Keratinocyte (primary cell): ENCODE results near the gene KLK1. TPM values are rescaled to one million over a fixed set of nuclear protein-coding genes. Genes with fewer than 3 reads are reported as not detected.
A peak's percentile ranks its signal among the peaks of the same experiment; 100 is the strongest.

Experiments used
- DNase-seq: peaks from one replicate; pipeline ENCODE4 v3.0.0-alpha.2; 2011; ENCODE audit warnings: low read depth, missing footprints, low spot score
- FAIRE-seq: peaks from 2 replicates; lab custom pipeline; 2011; peaks lifted over from hg19 to GRCh38; lab: Jason Lieb, UNC
- H2AFZ ChIP-seq: 2 replicates; pipeline ENCODE4 v1.6.0; 2012; ENCODE audit warnings: low read length, control low read depth, inconsistent platforms; ENCODE audit not compliant: control insufficient read depth
- H3K27ac ChIP-seq: 2 replicates; pipeline ENCODE4 v1.5.1; 2011; ENCODE audit warnings: low read length; ENCODE audit not compliant: control insufficient read depth, insufficient read depth
- H3K27me3 ChIP-seq: 3 replicates; pipeline ENCODE4 v1.6.0; 2011; ENCODE audit warnings: low read length; ENCODE audit not compliant: control insufficient read depth, insufficient read depth; ENCODE audit errors: extremely low read depth
- H3K36me3 ChIP-seq, 2 experiments: 2 replicates in 1 of 2; 3 replicates in 1 of 2; pipeline ENCODE4 v1.5.1; 2011; ENCODE audit warnings: low read length in 2 of 2, mild to moderate bottlenecking in 1 of 2; ENCODE audit not compliant: control insufficient read depth in 2 of 2, insufficient read depth in 2 of 2; ENCODE audit errors: extremely low read depth in 1 of 2
- H3K4me1 ChIP-seq: 3 replicates; pipeline ENCODE4 v1.5.1; 2011; ENCODE audit warnings: low read length; ENCODE audit not compliant: control insufficient read depth, insufficient read depth; ENCODE audit errors: extremely low read depth
- H3K4me2 ChIP-seq: 3 replicates; pipeline ENCODE4 v1.6.0; 2011; ENCODE audit warnings: low read depth, low read length; ENCODE audit not compliant: control insufficient read depth, insufficient read depth; ENCODE audit errors: extremely low read depth
- H3K4me3 ChIP-seq, 3 experiments: fragments of 200-600 bp in 1 of 3; sonication (generic) in 1 of 3; 2 replicates in 2 of 3; 3 replicates in 1 of 3; pipeline ENCODE4 v1.5.1; 2011 to 2016; ENCODE audit warnings: low read length in 3 of 3, mild to moderate bottlenecking in 3 of 3, control low read depth in 2 of 3, inconsistent platforms in 1 of 3, low read depth in 1 of 3, mixed read lengths in 1 of 3, mixed run types in 1 of 3, moderate library complexity in 1 of 3; ENCODE audit not compliant: control insufficient read depth in 2 of 3, insufficient read depth in 2 of 3; ENCODE audit errors: extremely low read depth in 1 of 3
- H3K79me2 ChIP-seq: 2 replicates; pipeline ENCODE4 v1.6.0; 2012; ENCODE audit warnings: low read length; ENCODE audit not compliant: control insufficient read depth, insufficient read depth
- H3K9ac ChIP-seq: 3 replicates; pipeline ENCODE4 v1.6.0; 2011; ENCODE audit warnings: low read length; ENCODE audit not compliant: control insufficient read depth, insufficient read depth; ENCODE audit errors: extremely low read depth
- H3K9me1 ChIP-seq: 3 replicates; pipeline ENCODE4 v1.6.0; 2011; ENCODE audit warnings: low read length; ENCODE audit not compliant: control insufficient read depth, insufficient read depth; ENCODE audit errors: extremely low read depth
- H3K9me3 ChIP-seq: 2 replicates; pipeline ENCODE4 v1.5.1; 2012; ENCODE audit warnings: low read depth, low read length; ENCODE audit not compliant: control insufficient read depth
- H4K20me1 ChIP-seq: 3 replicates; pipeline ENCODE4 v1.6.0; 2011; ENCODE audit warnings: low read length; ENCODE audit not compliant: control insufficient read depth, insufficient read depth; ENCODE audit errors: extremely low read depth
- CTCF ChIP-seq, 3 experiments: IDR thresholded peaks in 1 of 3; conservative IDR thresholded peaks in 1 of 3; optimal IDR thresholded peaks in 1 of 3; 2 replicates in 2 of 3; 3 replicates in 1 of 3; pipeline versions ENCODE3 to v1.5.1; 2011; ENCODE audit warnings: low read length in 3 of 3, mild to moderate bottlenecking in 3 of 3, moderate library complexity in 2 of 3, control low read depth in 1 of 3, inconsistent platforms in 1 of 3; ENCODE audit not compliant: insufficient read depth in 2 of 3; ENCODE audit errors: extremely low read depth in 1 of 3
- EZH2 ChIP-seq: IDR thresholded peaks from one replicate; pipeline ENCODE4 v1.6.1; 2012; ENCODE audit warnings: inconsistent platforms, mild to moderate bottlenecking, low read length, moderate library complexity
- dilution Hi-C: fragments of 300-500 bp; cut with MboI; formaldehyde crosslinking; loops from one replicate; pipeline ENCODE4 v1.7.0; 2020; ENCODE audit warnings: low sequenced_read_pairs; ENCODE audit not compliant: extremely low pct_ligation_motif_present
- polyA plus RNA-seq, 5 experiments: library from polyadenylated mRNA; depleted of rRNA in 3 of 5; stranded (reverse) in 3 of 5; stranded (forward) in 1 of 5; unstranded in 1 of 5; fragments of >200 nt; gene quantifications; 1 replicate in 1 of 5; 2 replicates in 3 of 5; 3 replicates in 1 of 5; pipeline versions ENCODE4 v1.2.1 to v1.2.3, GENCODE V29; 2011 to 2012; ENCODE audit warnings: missing spikeins in 2 of 5, low read depth in 1 of 5, low replicate concordance in 1 of 5

Gene KLK1
- polyA plus RNA-seq, 1 donor (not counting 4 experiments of a cell fraction or from before 2014, with no cell fraction given), result 0.31 TPM

DNA sequence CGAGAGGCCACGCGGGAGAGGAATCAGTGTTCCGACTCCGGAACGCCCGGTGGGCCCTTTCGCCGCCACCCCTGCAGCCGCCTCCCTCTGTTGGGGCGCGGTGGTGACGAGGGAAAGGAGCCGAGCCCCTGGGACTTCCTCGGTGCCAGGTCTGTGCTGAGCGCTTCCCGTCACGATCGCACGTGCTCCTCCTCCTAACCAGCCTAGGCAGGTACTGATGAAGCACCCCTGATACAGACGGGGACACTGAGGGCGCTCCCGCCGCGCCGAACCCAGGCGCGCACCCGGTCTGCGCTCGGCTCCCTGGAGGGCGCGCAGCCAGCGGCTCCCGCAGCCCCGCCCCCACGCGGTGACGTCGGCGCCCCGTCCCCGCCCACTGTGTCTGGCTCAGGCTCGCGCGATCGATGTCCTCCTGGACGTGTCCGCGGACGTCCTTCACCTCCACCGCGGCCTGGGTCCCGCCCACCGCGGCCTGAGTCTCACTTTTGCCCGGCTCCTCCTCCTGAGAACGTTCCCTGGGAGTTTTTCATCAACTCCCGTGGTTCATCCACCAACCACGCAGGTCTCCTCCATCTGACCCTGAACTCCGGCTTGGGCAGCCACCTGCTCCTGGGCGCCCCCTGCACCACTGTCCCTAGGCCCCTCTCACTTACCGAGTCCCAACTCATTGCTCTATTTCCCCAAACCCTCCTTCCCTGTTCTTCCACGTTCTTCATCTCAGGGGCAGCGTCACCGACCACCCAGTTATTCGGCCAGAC, 12.4 kb upstream of the KLK1 start:
- no peaks in the 10 kb centered on the region for H3K36me3 ChIP-seq
- no peaks in the 10 kb centered on the region for H3K9me3 ChIP-seq
- H3K27me3 ChIP-seq, result peaks cover 8% of the 10 kb centered on the region
- FAIRE-seq (peak; percentile 63), DNase-seq (no peak)
- H4K20me1 ChIP-seq, result no peaks in the 10 kb centered on the region
- peak overlapping the region; percentile 67 for H3K9ac ChIP-seq
- H3K4me3 ChIP-seq, result peak overlapping the region; percentile 52 to 80 (median 68)
- H3K27ac ChIP-seq, result no peak overlapping the region
- no peak for TF ChIP-seq CTCF (optimal IDR thresholded peaks at IDR 0.05 in 1 of 3, IDR thresholded peaks at IDR 0.05 in 1 of 3, conservative IDR thresholded peaks at IDR 0.05 in 1 of 3; ENCODE audit: extremely low read depth in 1 of 3, insufficient read depth in 2 of 3, low read length in 3 of 3)
- no peak for TF ChIP-seq EZH2
- peaks cover 20% of the 10 kb centered on the region for H3K4me1 ChIP-seq
- H3K9me1 ChIP-seq, result no peaks in the 10 kb centered on the region
- peak overlapping the region; percentile 96 for H2AFZ ChIP-seq
- no peaks in the 10 kb centered on the region for H3K79me2 ChIP-seq
- dilution Hi-C loops, result no loop called here
- peak overlapping the region; percentile 97 for H3K4me2 ChIP-seq

DNA sequence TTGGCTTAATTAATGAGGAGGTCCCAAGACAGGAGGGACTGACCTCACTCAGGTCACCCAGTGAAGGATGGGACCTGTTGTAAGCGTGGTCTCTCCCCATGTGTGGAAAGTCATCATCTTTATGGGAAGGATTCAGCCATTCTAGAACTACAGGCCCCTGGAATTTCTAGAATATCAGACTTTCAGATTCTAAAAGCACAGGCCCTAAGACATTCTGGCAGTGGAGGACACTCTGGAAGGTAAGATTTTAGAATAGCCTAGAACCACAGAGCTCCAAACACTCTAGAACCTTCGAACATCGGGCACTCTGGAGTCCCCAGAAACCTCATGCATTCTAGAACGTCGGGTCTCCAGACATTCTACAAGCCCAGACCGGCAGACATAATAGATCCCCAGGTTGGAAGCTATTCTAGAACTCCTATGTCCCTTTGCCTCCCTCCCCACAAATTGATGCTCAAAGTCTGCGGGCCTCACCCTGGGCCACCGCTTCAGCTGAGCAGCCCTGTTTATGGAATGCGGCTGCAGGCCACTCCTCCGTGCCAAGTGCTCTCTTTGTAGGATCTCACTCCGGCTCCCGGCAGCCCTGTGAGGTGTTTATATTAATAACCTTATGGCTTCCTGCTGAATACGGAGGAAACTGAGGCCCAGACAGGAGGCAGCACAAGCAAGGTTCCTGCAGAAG, 11.7 kb upstream of the KLK1 start:
- H3K27ac ChIP-seq, result no peak overlapping the region
- TF ChIP-seq EZH2, result no peak
- TF ChIP-seq CTCF (optimal IDR thresholded peaks at IDR 0.05 in 1 of 3, IDR thresholded peaks at IDR 0.05 in 1 of 3, conservative IDR thresholded peaks at IDR 0.05 in 1 of 3; ENCODE audit: extremely low read depth in 1 of 3, insufficient read depth in 2 of 3, low read length in 3 of 3), result no peak
- no peak for DNase-seq

More for the DNA sequence above, 11.7 kb upstream of the KLK1 start:
- no peaks in the 10 kb centered on the region for H3K79me2 ChIP-seq
- no peaks in the 10 kb centered on the region for H4K20me1 ChIP-seq
- peak overlapping the region; percentile 96 for H2AFZ ChIP-seq
- peaks cover 20% of the 10 kb centered on the region for H3K4me1 ChIP-seq
- peak overlapping the region; percentile 97 for H3K4me2 ChIP-seq
- peaks cover 8% of the 10 kb centered on the region for H3K27me3 ChIP-seq
- H3K9me3 ChIP-seq, result no peaks in the 10 kb centered on the region
- peak overlapping the region; percentile 52 to 80 (median 68) for H3K4me3 ChIP-seq
- H3K9me1 ChIP-seq, result no peaks in the 10 kb centered on the region
- dilution Hi-C loops, result no loop called here
- peak overlapping the region; percentile 67 for H3K9ac ChIP-seq
- peak; percentile 20 for FAIRE-seq
- H3K36me3 ChIP-seq, result no peaks in the 10 kb centered on the region
